ENCODE results near the gene CDC42SE1.

Gene CDC42SE1

DNA sequence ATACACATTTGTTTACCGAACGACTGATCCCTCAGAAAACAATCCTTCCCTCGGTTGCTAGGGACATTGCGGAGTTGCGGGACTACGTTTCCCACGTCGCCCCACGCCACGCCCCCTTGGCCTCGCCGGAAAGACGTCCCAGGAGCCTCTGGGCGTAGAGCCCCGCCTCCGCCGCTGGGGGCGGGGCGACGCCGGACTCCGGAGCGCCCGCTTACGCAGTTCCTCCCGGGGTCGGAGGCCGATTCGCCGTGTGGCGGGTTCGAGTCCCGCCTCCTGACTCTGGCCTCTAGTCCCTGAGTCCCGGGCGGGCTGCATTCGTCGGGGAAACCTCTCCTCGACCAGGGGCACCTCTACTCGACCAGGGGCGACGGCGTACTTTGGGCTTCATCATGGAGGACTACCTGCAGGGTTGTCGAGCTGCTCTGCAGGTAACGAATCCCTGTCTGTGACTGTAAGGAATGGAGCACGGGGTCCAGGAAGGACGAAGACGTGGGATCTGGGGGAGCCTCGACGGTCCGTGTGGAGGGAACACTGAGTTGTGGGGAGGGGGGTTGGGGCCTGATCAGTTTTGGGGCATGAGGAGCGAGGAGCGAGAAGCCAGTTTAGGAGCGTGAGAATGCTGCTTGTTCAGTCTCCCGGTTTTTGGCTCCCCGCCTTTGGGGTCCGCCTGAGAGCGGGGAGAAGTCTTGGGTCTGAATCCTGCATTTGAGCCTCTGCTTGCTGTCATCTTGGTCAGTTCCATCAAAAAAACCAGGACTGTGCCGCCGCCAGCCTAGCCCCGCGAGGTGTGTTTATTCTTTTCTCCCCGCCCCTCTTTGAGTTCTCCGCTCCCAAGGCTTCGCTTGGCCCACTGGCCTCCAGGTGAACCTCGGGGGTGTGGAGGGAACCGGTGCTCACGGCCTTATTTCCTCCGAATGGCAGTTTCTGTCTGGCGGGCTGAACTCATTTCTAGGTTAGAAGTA lies 50.9 kb downstream of the CDC42SE1 start, which contains the start of gene PRUNE1:
Gene PRUNE1, plus strand, starts transcription at position 206 of the 962 bp plus-strand sequence. Its CDS starts 184 bp downstream, at position 390.
- DNase-seq (ENCODE audit: low spot score): peak; percentile 97

DNA sequence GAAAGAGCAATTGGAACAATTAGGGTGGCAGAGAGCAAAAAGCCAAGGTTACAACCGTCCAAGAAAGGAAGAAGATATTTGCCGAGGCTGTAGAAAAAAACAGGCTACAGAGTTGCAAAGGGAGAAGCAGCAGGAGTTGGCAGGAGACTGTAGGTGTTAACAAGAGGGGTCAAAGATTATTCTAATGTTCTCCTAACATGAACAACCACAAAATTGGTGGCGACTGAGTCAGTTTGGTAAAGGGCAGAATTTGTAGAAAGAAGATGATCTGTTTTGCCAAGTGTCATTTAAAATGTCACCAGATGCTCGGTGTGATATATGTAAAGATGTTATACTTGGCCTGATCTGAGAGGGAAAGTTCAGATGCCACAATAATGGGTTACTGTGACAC lies 51.6 kb downstream of the CDC42SE1 start:
- DNase-seq (ENCODE audit: low spot score): no peak

DNA sequence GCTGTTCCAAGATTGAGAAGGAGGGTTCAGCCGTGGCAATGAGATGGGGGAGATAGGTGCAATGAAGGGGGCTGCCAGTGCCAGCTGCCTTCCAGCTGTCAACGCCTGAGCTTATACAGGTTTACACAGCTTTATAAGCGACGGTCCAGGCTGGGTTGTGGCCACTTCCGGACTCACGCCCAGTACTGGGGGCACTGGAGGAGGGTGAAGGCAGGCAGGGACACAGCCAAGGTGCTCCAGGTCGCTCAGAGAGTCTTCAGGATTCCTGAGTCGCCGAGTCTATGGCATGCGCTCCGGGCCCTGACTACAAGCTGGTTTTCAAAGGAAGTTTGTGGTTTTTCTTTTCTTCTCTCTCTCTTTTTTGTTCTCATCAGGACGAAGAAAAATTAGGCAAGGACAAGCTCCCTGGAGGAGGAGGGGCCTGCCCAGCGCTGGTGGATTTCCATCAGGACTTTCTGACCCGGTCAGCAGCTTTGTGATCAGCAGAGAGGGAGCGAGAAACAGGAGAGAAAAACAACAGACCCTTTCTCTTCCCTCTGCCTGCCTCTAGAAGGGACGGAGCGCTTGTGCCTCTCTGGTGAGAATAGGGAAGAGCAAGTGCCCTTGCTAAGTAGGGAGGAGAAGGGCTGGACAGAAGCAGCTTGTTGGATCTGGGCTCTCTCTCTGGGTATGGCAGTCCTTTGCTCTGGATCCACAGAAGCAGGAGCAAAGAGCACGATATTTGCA lies 52.9 kb downstream of the CDC42SE1 start, which contains the start of gene MINDY1:
Gene MINDY1, minus strand, starts transcription at position 576 of the 726 bp plus-strand sequence. CDS start 4,285 bp downstream, outside the sequence.
- peak; percentile 56 for DNase-seq (ENCODE audit: low spot score)

DNA sequence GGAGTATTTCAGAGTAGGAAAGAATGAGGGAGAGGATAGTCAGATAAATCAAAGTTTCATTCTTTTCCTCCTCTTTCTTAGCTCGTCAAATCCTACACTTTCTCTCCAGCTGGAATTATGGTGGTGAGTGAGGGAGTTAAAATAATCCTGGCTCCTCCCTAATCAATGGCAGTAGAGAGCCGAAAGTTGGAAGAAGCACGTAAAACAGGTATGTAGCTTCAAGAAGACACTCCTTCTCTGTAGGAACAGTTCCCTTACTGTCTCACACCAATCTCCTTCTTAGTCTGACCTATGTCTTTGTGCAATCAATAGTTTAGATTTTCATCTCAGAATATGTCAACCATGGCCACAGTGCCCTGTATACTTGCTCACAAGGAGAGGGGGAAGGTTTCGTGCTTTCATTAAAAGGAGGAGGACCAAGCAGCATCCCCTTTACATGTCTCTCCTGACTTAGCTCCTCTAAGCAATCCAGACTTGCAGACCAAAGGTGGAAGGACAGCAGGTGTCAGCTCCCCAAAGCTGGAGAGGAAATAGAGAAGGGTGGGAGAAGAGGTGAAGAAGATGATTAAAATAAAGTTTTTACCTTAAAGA lies 53.6 kb downstream of the CDC42SE1 start:
- DNase-seq (ENCODE audit: low spot score): no peak

DNA sequence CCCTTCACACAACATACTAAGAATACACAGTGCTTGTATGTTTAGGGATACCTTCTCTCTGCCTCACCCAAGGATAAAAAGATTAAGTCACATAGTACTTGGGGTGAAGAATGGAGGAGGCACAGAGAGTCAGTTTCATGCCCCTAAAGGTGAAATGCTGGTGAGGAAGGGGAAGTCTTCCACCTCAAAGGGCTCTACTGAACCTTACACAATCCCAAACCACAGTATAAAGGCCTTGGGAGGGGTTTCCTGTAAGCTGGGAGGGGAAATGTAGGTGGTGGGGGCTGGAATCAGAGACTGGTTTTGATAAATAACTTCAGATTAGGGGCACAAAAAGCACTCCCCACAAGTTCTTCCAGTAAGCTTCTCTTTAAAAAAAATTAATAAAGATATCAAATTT lies 56.2 kb downstream of the CDC42SE1 start:
- DNase-seq (ENCODE audit: low spot score): no peak

DNA sequence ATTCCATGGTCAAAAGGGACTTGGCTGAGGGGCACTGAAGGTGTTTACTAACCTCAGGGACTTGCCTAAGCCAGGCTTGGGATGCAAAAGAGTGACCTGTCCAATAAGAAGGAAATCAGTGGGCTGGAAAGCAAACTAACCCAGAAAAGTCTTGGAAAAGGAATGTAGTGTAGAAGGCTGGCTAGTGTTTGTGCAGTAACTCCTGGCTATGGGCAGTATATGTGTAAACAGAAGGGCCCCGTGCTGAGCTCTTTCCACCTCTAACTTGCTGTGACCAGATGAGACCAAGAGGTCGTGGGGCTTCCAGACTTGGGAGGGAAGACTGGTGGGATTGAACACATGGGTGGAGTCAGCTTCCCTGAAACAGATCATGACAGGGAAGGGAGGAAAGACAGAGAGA lies 56.8 kb downstream of the CDC42SE1 start:
- DNase-seq (ENCODE audit: low spot score): no peak

DNA sequence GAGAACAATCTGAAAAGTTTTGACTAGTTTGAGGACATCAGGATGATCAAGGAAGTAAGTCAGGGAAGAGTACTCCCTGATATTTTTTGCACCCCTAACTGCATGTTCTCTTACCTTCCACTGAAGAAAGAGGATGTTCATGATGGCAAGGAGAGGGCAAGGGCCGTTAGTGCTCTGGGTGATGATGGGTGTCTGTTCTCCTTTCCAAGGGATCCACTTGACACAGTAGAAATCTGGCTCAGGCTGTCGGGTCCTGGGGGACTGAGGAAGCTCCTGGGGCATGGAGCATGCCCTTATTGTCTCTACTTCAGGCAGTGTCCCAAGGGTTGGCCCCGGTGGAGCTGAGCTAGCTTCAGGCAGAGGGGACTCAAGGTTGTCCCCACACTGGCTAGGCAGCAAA lies 57.4 kb downstream of the CDC42SE1 start:
- DNase-seq (ENCODE audit: low spot score): no peak

DNA sequence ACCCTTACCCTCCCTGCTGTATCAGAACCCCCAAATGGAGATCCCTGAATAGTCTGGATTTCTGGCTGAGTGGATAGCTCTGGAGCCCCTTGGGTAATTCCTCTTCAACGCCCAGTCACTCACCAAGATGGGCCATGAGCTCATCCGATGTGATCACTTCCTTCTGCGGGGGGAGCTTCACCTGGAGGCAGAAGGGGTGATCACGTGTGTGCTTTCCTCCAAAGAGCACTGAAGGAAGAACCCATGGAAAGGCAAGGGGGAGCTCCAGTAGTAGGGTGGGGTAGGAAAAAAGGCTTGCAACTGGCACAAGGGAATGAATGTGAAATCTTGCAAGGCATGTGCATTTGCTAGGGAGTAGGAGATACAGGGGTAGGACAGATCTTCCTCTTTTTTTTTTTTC lies 57.8 kb downstream of the CDC42SE1 start:
- no peak for DNase-seq (ENCODE audit: low spot score)

Data from activated CD4-positive, alpha-beta T cell treated with anti-CD3 and anti-CD28 coated beads, Interleukin-2, Interleukin-4, amounts not matched to agents 100 ng/mL and 50 ng/mL, durations not matched to agents 16 hours and 8 hours (primary cell).